ENCODE results near the gene RIN2.

GRCh38 chr20:19779634-19780033 lies 21.6 kb downstream of the RIN2 start:
- TF ChIP-seq CTCF (IDR thresholded peaks at IDR 0.05) (no peak), POLR2A (IDR thresholded peaks at IDR 0.05) (no peak)
